Upper lobe of left lung (tissue), 4 donors: ENCODE data around the gene GTF2F1.
"Not testable (repeated sequence)": the region's sequence is repeated elsewhere in the genome, so short reads cannot be mapped to it uniquely, and the experiment has no call there.

Source experiments
- CTCF ChIP-seq, 6 experiments: fragments of 450-650 bp in 4 of 6; fragments of 200-600 bp in 2 of 6; sonication (generic) in 2 of 6; IDR thresholded peaks; one replicate each; pipeline ENCODE4 v1.5.1; 2016 to 2019; ENCODE audit warnings: antibody characterized with exemption in 6 of 6
- EP300 ChIP-seq, 4 donors: sonication (generic); formaldehyde crosslinking; IDR thresholded peaks; one replicate each; pipeline ENCODE4 v1.5.1; 2017; ENCODE audit warnings: antibody characterized with exemption in 4 of 4, control low read depth in 2 of 4
- POLR2A ChIP-seq, 4 donors: fragments of 450-650 bp; IDR thresholded peaks; one replicate each; pipeline ENCODE4 v1.5.1; 2016 to 2017; ENCODE audit warnings: antibody characterized with exemption in 4 of 4, mild to moderate bottlenecking in 2 of 4
- POLR2AphosphoS5 ChIP-seq, 2 donors: sonication (generic); formaldehyde crosslinking; IDR thresholded peaks; one replicate each; pipeline ENCODE4 v1.5.1; 2017; ENCODE audit warnings: antibody characterized with exemption in 2 of 2

GRCh38 chr19:6360445-6360844, 32.5 kb downstream of the GTF2F1 start:
- not testable (repeated sequence) for TF ChIP-seq CTCF, POLR2A, EP300, POLR2AphosphoS5 (IDR thresholded peaks at IDR 0.05)
